HepG2 (cell line): ENCODE data around the gene CDK11A. TPM values are rescaled to one million over a fixed set of nuclear protein-coding genes. Genes with fewer than 3 reads are reported as not detected.

Experiments
- ELF1 ChIP-seq: sonication (generic); formaldehyde crosslinking; IDR thresholded peaks from 2 replicates; pipeline ENCODE4 v1.4.0; 2020; ENCODE audit warnings: missing genetic modification reagents
- GABPB1 ChIP-seq: IDR thresholded peaks from 2 replicates; pipeline ENCODE4 v1.6.1; 2016; ENCODE audit warnings: mild to moderate bottlenecking, missing genetic modification reagents, moderate library complexity, missing compliant biosample characterization
- HDAC1 ChIP-seq: sonication (generic); formaldehyde crosslinking; IDR thresholded peaks from 2 replicates; pipeline ENCODE4 v1.5.1; 2020; ENCODE audit warnings: mild to moderate bottlenecking, missing genetic modification reagents
- MAZ ChIP-seq, 2 experiments: sonication (generic) in 1 of 2; formaldehyde crosslinking in 1 of 2; IDR thresholded peaks; 2 replicates each; pipeline versions ENCODE4 v1.5.0 to v1.6.1; 2012 to 2020; ENCODE audit warnings: low read depth in 2 of 2, mild to moderate bottlenecking in 2 of 2, borderline replicate concordance in 1 of 2, improper control_type of control experiment in 1 of 2, low read length in 1 of 2, missing genetic modification reagents in 1 of 2, moderate library complexity in 1 of 2
- PHF8 ChIP-seq: sonication (generic); formaldehyde crosslinking; IDR thresholded peaks from 2 replicates; pipeline ENCODE4 v1.5.0; 2020; ENCODE audit warnings: missing genetic modification reagents
- POLR2AphosphoS5 ChIP-seq: IDR thresholded peaks from 2 replicates; pipeline ENCODE4 v1.6.1; 2012; ENCODE audit warnings: low read depth, low read length
- RARA ChIP-seq: IDR thresholded peaks from 2 replicates; pipeline ENCODE4 v1.6.1; 2016; ENCODE audit warnings: missing genetic modification reagents, missing compliant biosample characterization
- SNAPC2 ChIP-seq: sonication (generic); formaldehyde crosslinking; IDR thresholded peaks from 2 replicates; pipeline ENCODE4 v1.8.1; 2022; ENCODE audit warnings: mild to moderate bottlenecking, missing genetic modification reagents
- YEATS4 ChIP-seq: sonication (generic); formaldehyde crosslinking; IDR thresholded peaks from 2 replicates; pipeline ENCODE4 v1.4.0; 2020; ENCODE audit warnings: missing genetic modification reagents, borderline replicate concordance
- ZFP90 ChIP-seq: sonication (generic); formaldehyde crosslinking; IDR thresholded peaks from 2 replicates; pipeline ENCODE4 v1.8.0; 2022; ENCODE audit warnings: missing genetic modification reagents, mild to moderate bottlenecking, inconsistent platforms, borderline replicate concordance
- ZFX ChIP-seq: sonication (generic); formaldehyde crosslinking; IDR thresholded peaks from 2 replicates; pipeline ENCODE4 v1.4.0; 2020; ENCODE audit warnings: mild to moderate bottlenecking, low read depth, missing genetic modification reagents, moderate library complexity
- ZFY ChIP-seq: sonication (generic); formaldehyde crosslinking; IDR thresholded peaks from 2 replicates; pipeline ENCODE4 v1.4.0; 2020; ENCODE audit warnings: missing genetic modification reagents
- ZNF550 ChIP-seq: sonication (generic); formaldehyde crosslinking; IDR thresholded peaks from 2 replicates; pipeline ENCODE4 v1.4.0; 2020; ENCODE audit warnings: mild to moderate bottlenecking, missing genetic modification reagents, borderline replicate concordance
- polyA plus RNA-seq, 8 experiments: library from polyadenylated mRNA; depleted of rRNA in 3 of 8; stranded (reverse) in 7 of 8; unstranded in 1 of 8; fragments of >200 nt; fragmentation: Illumina TruSeq in 4 of 8; extraction: Trizol in 4 of 8; gene quantifications; 2 replicates each; pipeline versions ENCODE4 v1.2.1 to v1.2.3, GENCODE V29; 2011 to 2016; ENCODE audit warnings: low read depth in 4 of 8, missing spikeins in 1 of 8, mixed read lengths in 1 of 8; ENCODE audit not compliant: insufficient read depth in 1 of 8
- total RNA-seq, 5 experiments: library from RNA; depleted of rRNA; stranded (reverse); fragments of >200 nt; fragmentation: Illumina TruSeq; extraction: Trizol; gene quantifications; 2 replicates each; pipeline ENCODE4 v1.2.3, GENCODE V29; 2016; ENCODE audit warnings: low read depth in 1 of 5
- TF ChIP-seq, protein P1 (sequence below): sonication (generic); formaldehyde crosslinking; conservative IDR thresholded peaks from 2 replicates; pipeline ENCODE4 v1.4.0; 2020; ENCODE audit warnings: missing genetic modification reagents
- TF ChIP-seq, protein P2 (sequence below): sonication (generic); formaldehyde crosslinking; IDR thresholded peaks from 2 replicates; pipeline ENCODE4 v1.4.0; 2020; ENCODE audit warnings: missing genetic modification reagents, borderline replicate concordance
- TF ChIP-seq, protein P3 (sequence below): IDR thresholded peaks from 2 replicates; pipeline ENCODE4 v1.6.1; 2016; ENCODE audit warnings: missing compliant biosample characterization, missing genetic modification reagents, borderline replicate concordance
- TF ChIP-seq, protein P4 (sequence below): sonication (generic); formaldehyde crosslinking; IDR thresholded peaks from 2 replicates; pipeline ENCODE4 v1.4.0; 2020; ENCODE audit warnings: missing genetic modification reagents, borderline replicate concordance

CDK11A gene
- total and polyA plus RNA-seq, 2 of the 13 experiments (the other 11 are each of a cell fraction or from before 2014, with no cell fraction given), result 11.2 to 17.9 TPM

DNA sequence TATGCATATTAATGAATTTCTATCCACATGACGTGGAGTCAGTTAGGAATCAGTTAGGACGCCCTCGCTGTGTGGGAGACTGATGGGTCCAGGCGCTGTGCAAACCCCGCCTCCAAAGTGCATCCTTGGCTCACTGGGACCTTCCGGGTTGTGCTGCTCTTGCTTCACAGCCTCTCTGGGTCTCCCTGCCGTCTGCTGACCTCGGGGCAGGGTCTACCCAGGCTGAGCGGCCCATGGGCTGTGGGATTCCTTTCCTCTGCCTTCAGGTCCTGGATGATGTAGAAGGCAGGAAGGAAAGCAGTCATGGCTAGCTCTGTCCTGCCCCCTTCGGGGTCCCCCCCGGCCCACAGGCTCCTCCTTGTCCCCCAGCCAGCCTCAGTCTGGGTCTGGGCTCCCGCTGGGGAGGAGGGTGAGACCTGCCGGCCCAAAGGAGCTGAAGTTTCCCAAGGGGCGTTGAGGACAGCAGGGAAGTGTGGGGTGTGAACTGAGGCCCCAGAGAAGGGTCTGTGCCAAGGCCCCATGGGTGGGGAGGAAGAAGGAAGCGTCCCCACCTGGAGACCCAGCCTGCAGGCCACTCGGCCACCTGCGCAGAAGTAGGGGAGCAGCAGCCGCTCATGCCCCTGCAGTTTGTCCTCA lies 24.6 kb upstream of the CDK11A start (continued):
- TF ChIP-seq, protein P1, sequence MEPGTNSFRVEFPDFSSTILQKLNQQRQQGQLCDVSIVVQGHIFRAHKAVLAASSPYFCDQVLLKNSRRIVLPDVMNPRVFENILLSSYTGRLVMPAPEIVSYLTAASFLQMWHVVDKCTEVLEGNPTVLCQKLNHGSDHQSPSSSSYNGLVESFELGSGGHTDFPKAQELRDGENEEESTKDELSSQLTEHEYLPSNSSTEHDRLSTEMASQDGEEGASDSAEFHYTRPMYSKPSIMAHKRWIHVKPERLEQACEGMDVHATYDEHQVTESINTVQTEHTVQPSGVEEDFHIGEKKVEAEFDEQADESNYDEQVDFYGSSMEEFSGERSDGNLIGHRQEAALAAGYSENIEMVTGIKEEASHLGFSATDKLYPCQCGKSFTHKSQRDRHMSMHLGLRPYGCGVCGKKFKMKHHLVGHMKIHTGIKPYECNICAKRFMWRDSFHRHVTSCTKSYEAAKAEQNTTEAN (CRISPR knock-in tag), result peak; percentile 75; the same call in 1 of the 2 replicates
- TF ChIP-seq POLR2AphosphoS5, result peak; percentile 46; the same call in 1 of the 2 replicates
- TF ChIP-seq RARA (CRISPR knock-in tag), result peak; percentile 62
- 0 out of 2 replicates have a peak, but pooled peaks have one; percentile 28 for TF ChIP-seq SNAPC2 (CRISPR knock-in tag)
- TF ChIP-seq, protein P2, sequence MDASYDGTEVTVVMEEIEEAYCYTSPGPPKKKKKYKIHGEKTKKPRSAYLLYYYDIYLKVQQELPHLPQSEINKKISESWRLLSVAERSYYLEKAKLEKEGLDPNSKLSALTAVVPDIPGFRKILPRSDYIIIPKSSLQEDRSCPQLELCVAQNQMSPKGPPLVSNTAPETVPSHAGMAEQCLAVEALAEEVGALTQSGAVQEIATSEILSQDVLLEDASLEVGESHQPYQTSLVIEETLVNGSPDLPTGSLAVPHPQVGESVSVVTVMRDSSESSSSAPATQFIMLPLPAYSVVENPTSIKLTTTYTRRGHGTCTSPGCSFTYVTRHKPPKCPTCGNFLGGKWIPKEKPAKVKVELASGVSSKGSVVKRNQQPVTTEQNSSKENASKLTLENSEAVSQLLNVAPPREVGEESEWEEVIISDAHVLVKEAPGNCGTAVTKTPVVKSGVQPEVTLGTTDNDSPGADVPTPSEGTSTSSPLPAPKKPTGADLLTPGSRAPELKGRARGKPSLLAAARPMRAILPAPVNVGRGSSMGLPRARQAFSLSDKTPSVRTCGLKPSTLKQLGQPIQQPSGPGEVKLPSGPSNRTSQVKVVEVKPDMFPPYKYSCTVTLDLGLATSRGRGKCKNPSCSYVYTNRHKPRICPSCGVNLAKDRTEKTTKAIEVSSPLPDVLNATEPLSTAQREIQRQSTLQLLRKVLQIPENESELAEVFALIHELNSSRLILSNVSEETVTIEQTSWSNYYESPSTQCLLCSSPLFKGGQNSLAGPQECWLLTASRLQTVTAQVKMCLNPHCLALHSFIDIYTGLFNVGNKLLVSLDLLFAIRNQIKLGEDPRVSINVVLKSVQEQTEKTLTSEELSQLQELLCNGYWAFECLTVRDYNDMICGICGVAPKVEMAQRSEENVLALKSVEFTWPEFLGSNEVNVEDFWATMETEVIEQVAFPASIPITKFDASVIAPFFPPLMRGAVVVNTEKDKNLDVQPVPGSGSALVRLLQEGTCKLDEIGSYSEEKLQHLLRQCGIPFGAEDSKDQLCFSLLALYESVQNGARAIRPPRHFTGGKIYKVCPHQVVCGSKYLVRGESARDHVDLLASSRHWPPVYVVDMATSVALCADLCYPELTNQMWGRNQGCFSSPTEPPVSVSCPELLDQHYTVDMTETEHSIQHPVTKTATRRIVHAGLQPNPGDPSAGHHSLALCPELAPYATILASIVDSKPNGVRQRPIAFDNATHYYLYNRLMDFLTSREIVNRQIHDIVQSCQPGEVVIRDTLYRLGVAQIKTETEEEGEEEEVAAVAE (CRISPR knock-in tag), result 0 out of 2 replicates have a peak, but pooled peaks have one; percentile 55
- TF ChIP-seq ZFP90 (CRISPR knock-in tag), result no peak
- TF ChIP-seq, protein P3, sequence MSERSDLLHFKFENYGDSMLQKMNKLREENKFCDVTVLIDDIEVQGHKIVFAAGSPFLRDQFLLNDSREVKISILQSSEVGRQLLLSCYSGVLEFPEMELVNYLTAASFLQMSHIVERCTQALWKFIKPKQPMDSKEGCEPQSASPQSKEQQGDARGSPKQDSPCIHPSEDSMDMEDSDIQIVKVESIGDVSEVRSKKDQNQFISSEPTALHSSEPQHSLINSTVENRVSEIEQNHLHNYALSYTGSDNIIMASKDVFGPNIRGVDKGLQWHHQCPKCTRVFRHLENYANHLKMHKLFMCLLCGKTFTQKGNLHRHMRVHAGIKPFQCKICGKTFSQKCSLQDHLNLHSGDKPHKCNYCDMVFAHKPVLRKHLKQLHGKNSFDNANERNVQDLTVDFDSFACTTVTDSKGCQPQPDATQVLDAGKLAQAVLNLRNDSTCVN, result peak; percentile 66; the same call in 1 of the 2 replicates
- peak; percentile 29; the same call in 1 of the 2 replicates for TF ChIP-seq YEATS4 (CRISPR knock-in tag)
- TF ChIP-seq ELF1, result peak; percentile 92
- TF ChIP-seq PHF8, result peak; percentile 57; the same call in 1 of the 2 replicates
- TF ChIP-seq MAZ (IDR thresholded peaks at IDR 0.05; ENCODE audit: borderline replicate concordance, low read depth, low read length), result no peak
- peak; percentile 33; the same call in 1 of the 2 replicates for TF ChIP-seq MAZ (CRISPR knock-in tag; IDR thresholded peaks at IDR 0.05; ENCODE audit: low read depth)
- TF ChIP-seq HDAC1 (CRISPR knock-in tag), result no peak
- peak; percentile 64; the same call in 1 of the 2 replicates for TF ChIP-seq ZFX (CRISPR knock-in tag)
- TF ChIP-seq GABPB1 (CRISPR knock-in tag), result peak; percentile 43
- TF ChIP-seq, protein P4, sequence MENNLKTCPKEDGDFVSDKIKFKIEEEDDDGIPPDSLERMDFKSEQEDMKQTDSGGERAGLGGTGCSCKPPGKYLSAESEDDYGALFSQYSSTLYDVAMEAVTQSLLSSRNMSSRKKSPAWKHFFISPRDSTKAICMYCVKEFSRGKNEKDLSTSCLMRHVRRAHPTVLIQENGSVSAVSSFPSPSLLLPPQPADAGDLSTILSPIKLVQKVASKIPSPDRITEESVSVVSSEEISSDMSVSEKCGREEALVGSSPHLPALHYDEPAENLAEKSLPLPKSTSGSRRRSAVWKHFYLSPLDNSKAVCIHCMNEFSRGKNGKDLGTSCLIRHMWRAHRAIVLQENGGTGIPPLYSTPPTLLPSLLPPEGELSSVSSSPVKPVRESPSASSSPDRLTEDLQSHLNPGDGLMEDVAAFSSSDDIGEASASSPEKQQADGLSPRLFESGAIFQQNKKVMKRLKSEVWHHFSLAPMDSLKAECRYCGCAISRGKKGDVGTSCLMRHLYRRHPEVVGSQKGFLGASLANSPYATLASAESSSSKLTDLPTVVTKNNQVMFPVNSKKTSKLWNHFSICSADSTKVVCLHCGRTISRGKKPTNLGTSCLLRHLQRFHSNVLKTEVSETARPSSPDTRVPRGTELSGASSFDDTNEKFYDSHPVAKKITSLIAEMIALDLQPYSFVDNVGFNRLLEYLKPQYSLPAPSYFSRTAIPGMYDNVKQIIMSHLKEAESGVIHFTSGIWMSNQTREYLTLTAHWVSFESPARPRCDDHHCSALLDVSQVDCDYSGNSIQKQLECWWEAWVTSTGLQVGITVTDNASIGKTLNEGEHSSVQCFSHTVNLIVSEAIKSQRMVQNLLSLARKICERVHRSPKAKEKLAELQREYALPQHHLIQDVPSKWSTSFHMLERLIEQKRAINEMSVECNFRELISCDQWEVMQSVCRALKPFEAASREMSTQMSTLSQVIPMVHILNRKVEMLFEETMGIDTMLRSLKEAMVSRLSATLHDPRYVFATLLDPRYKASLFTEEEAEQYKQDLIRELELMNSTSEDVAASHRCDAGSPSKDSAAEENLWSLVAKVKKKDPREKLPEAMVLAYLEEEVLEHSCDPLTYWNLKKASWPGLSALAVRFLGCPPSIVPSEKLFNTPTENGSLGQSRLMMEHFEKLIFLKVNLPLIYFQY (CRISPR knock-in tag), result peak; percentile 43; the same call in 1 of the 2 replicates
- TF ChIP-seq ZNF550 (CRISPR knock-in tag), result no peak
- peak; percentile 39; the same call in 1 of the 2 replicates for TF ChIP-seq ZFY
